ENCODE results near the gene DSCAML1. TPM values are rescaled to one million over a fixed set of nuclear protein-coding genes. Genes with fewer than 3 reads are reported as not detected.

DSCAML1 gene
- total RNA-seq, 1 experiment from 2014 or later = 0.15 TPM

GRCh38 chr11:117744471-117745150 is 52.4 kb downstream of the DSCAML1 start:
- H3K18ac ChIP-seq (ENCODE audit: insufficient read length, low read depth, low read length) = no peak overlapping the region
- Mint-ChIP-seq H3K36me3 (ENCODE audit: insufficient read depth in 1 of 3, low read depth in 3 of 3) (no peaks in the 10 kb centered on the region), H3K27me3 (ENCODE audit: low read depth) (peaks cover 13% of the 10 kb centered on the region), H3K4me3 (no peak overlapping the region), H3K9me3 (no peaks in the 10 kb centered on the region; a peak in 1 of 5 replicates), H3K27ac (no peak overlapping the region; a peak in 1 of 7 replicates), H3K4me1 (peaks cover 15 to 29% of the 10 kb centered on the region in 2 experiments)
- WGBS (ENCODE audit: extremely low coverage, insufficient read length, low lambda C conversion rate) = no CpG with 5 or more reads among the region's 11 CpGs
- no peak overlapping the region for H2AK5ac ChIP-seq (ENCODE audit: insufficient read length, low read length)
- H3K4me1 ChIP-seq (ENCODE audit: insufficient read depth, low read length) = peaks cover 5% of the 10 kb centered on the region; the same call in 1 of the 2 replicates
- no peak overlapping the region for H3K56ac ChIP-seq (ENCODE audit: insufficient read length, low read depth, low read length)
- DNase-seq = no peak
- no peak for TF ChIP-seq CTCF (conservative IDR thresholded peaks at IDR 0.05)
- no peaks in the 10 kb centered on the region for H4K20me1 ChIP-seq (ENCODE audit: control insufficient read depth, insufficient read depth, insufficient read length)
- H3K79me1 ChIP-seq (ENCODE audit: insufficient read depth, low read depth, low read length, poor library complexity, severe bottlenecking) = no peaks in the 10 kb centered on the region
- no peaks in the 10 kb centered on the region for H3K9me3 ChIP-seq (ENCODE audit: control insufficient read depth, low read depth, low read length)
- no peak overlapping the region for H2AFZ ChIP-seq (ENCODE audit: low read length)
- no peaks in the 10 kb centered on the region for H3K27me3 ChIP-seq (ENCODE audit: insufficient read depth, low read length)
- H3K9ac ChIP-seq (ENCODE audit: extremely low read depth, insufficient read length, low read length) = no peak overlapping the region
- H2BK12ac ChIP-seq (ENCODE audit: insufficient read length, low read depth, low read length) = no peak overlapping the region
- no peaks in the 10 kb centered on the region for H3K79me2 ChIP-seq (ENCODE audit: insufficient read depth, low read length)
- no peak overlapping the region for H4K91ac ChIP-seq (ENCODE audit: insufficient read length, low read depth, low read length)
- H3K27ac ChIP-seq (ENCODE audit: insufficient read length, low read depth, low read length) = no peak overlapping the region
- no peak overlapping the region for H2BK15ac ChIP-seq (ENCODE audit: low read depth, low read length)
- no peak overlapping the region for H3K4me2 ChIP-seq (ENCODE audit: insufficient read depth, insufficient read length, low read length)
- H3T11ph ChIP-seq (ENCODE audit: low read length) = no peak overlapping the region
- no peak overlapping the region for H3K4ac ChIP-seq (ENCODE audit: low read depth, low read length)
- no peak overlapping the region for H2BK20ac ChIP-seq (ENCODE audit: low read depth, low read length, poor library complexity, severe bottlenecking)
- H2BK5ac ChIP-seq (ENCODE audit: insufficient read length, low read length) = no peak overlapping the region
- H4K5ac ChIP-seq (ENCODE audit: insufficient read length, low read depth, low read length) = no peak overlapping the region
- no peak overlapping the region for H3K23ac ChIP-seq (ENCODE audit: insufficient read length, low read depth, low read length)
- H3K14ac ChIP-seq (ENCODE audit: insufficient read depth, low read length) = no peak overlapping the region
- no peak overlapping the region for H2BK120ac ChIP-seq (ENCODE audit: low read depth, low read length, poor library complexity, severe bottlenecking)
- H3K23me2 ChIP-seq (ENCODE audit: insufficient read length, low read depth, low read length, poor library complexity, severe bottlenecking) = no peaks in the 10 kb centered on the region
- H4K8ac ChIP-seq (replicated peaks; ENCODE audit: insufficient read length, low read depth, low read length) = no peak overlapping the region

Measured in H9 (cell line).